Esophagus (tissue), 2 donors: ENCODE results near the gene CTCF. TPM values are rescaled to one million over a fixed set of nuclear protein-coding genes. Genes with fewer than 3 reads are reported as not detected.

Experiments
- H3K27ac ChIP-seq, 2 donors: one replicate each; pipeline ENCODE4 v1.5.1; 2013; ENCODE audit warnings: low read depth in 2 of 2, mild to moderate bottlenecking in 2 of 2, inconsistent platforms in 1 of 2, low read length in 1 of 2, moderate library complexity in 1 of 2
- H3K27me3 ChIP-seq, 2 donors: one replicate each; pipeline ENCODE4 v1.6.1; 2013; ENCODE audit warnings: low read length in 2 of 2, control low read depth in 1 of 2, mild to moderate bottlenecking in 1 of 2; ENCODE audit not compliant: insufficient read depth in 2 of 2, control insufficient read depth in 1 of 2
- H3K36me3 ChIP-seq, 2 donors: one replicate each; pipeline ENCODE4 v1.6.1; 2013; ENCODE audit warnings: low read length in 1 of 2; ENCODE audit not compliant: control insufficient read depth in 2 of 2, insufficient read depth in 2 of 2
- H3K4me1 ChIP-seq, 2 donors: one replicate each; pipeline ENCODE4 v1.6.1; 2013; ENCODE audit warnings: low read length in 1 of 2; ENCODE audit not compliant: control insufficient read depth in 2 of 2, insufficient read depth in 2 of 2
- H3K4me3 ChIP-seq, 2 donors: one replicate each; pipeline ENCODE4 v1.5.1; 2013; ENCODE audit warnings: low read length in 2 of 2, mild to moderate bottlenecking in 2 of 2, low read depth in 1 of 2, moderate library complexity in 1 of 2
- H3K9me3 ChIP-seq, 2 donors: one replicate each; pipeline ENCODE4 v1.6.1; 2013; ENCODE audit warnings: mild to moderate bottlenecking in 2 of 2, low read depth in 1 of 2, low read length in 1 of 2, moderate library complexity in 1 of 2; ENCODE audit not compliant: control insufficient read depth in 2 of 2, insufficient read depth in 1 of 2
- WGBS, 2 donors: extraction: QIAGEN DNeasy Blood & Tissue Kit; methylation state at CpG; one replicate each; pipeline ENCODE4 v1.1.7; 2013; 5-methylcytosine and 5-hydroxymethylcytosine counted together
- polyA plus RNA-seq, 2 donors: library from polyadenylated mRNA; stranded (reverse); fragments of 200-250 nt; gene quantifications; one replicate each; pipeline ENCODE4 v1.2.3, GENCODE V29; 2013
- donor health status: healthy with polysubstance abuse.
- donor health status: Bipolar disorder and iron deficiency.

The CTCF gene
- polyA plus RNA-seq, 2 donors: 16.9 to 21.3 TPM

DNA sequence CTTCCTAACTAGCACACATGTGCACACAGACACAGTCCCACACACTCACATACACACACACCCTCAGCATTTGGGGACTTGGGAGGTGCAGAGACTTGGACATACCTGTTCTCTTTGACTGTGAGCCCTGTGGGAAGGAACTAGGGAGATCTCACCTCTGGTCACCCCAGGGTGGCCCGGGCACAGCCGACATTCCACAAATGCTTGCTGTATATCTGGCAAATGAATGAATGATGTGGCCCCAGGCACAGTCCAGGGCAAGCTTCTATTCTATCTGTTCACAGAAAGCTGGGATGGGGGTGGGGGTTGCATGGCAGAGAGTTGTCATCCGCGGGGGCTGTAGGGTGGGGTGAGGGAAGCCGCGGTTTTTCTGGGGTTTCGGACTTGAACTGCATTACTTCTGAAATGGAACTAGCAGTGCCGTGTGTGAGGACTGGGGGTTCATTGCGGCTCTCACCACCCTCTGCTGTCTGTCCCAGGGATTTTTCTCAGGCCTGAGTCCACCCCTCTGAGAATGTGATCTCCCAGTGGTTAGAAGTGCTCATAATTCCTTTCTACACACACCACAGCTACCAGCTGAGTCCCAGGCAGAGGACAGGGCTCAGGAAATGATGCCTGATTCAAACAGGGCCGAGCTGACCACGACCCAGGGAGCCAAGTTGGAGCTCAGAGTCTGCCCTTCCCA lies 37.0 kb upstream of the CTCF start:
- 67 to 70% methylated on average over 11 of the region's 11 CpGs for WGBS, 2 donors
- Histone ChIP-seq H3K4me3 (no peak overlapping the region), H3K4me1 (peaks cover 0 to 7% of the 10 kb centered on the region in 2 donors), H3K27me3 (no peaks in the 10 kb centered on the region), H3K27ac (no peak overlapping the region), H3K36me3 (no peaks in the 10 kb centered on the region), H3K9me3 (no peaks in the 10 kb centered on the region)

DNA sequence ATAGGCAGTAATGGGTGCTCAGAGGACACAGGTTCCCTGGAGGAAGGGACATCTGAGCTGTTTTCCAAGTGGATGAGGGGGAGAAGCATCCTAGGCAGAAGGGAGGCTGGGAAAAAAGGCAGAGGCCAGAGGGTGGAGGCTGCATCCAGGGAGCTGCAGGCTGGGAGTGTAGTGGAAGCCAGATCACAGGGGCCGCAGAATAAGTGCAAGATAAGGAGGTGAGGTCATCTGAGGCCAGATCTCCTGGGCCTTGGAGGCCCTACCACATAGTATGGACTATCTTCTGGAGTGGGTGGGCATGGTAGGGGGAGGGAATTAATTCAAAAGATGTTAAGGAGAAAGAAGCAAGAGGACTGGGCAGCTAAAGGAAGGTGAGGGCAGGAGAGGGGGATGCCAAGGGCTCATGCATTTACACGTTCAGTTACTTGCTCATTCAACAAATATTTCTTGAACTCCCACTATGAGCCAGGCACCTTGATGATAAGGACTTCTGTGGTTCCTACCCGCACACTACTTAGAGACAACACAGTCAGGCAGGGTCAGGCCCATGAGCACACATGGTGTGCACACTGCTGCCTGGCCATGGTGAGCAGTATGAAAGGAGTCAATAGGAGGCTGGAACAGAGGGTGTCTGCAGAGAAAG lies 36.1 kb upstream of the CTCF start:
- Histone ChIP-seq H3K4me1 (peaks cover 0 to 7% of the 10 kb centered on the region in 2 donors), H3K27ac (no peak overlapping the region), H3K27me3 (no peaks in the 10 kb centered on the region), H3K4me3 (no peak overlapping the region), H3K9me3 (no peaks in the 10 kb centered on the region), H3K36me3 (no peaks in the 10 kb centered on the region)
- WGBS, 2 donors: 77% methylated on average over 3 of the region's 3 CpGs

DNA sequence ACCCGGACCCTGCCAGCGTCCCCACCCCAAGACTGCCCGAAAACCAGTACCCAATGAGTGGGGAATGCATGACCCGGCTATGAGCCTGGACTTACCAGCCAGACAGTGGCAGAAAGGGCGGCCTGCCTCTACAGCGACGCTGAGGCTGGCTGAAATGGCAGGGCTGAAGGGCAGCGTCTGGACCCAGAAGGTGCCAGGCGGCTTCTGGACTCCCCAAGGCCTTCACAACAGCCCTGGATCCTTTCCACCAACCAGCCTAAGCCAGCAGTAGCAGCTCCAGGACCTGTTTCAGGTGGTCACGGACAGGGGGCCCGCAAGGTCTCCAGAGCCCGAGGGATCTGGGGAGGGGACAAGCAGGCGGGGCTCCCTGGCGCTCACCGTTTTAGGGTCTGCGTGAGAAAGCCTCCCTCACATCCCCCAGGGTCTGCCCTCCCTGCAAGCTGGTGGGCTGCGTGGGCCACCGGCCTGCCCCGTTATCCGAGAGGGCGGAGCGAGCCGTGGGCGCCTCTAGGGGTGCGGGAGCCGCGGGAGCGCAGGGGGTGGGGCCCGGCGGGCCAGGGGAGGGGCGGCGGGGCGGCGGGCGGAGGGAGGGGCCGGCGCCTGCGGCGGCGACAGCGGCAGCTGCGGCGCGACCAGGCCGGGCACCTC lies 34.0 kb upstream of the CTCF start, which contains the start of gene RIPOR1:
Gene RIPOR1, plus strand, starts transcription at position 608 of the 648 bp plus-strand sequence. CDS start 9,618 bp downstream, outside the sequence.
- WGBS, 2 donors: 16 to 18% methylated on average over 31 to 45 of the region's 45 CpGs
- Histone ChIP-seq H3K4me1 (peaks cover 0 to 7% of the 10 kb centered on the region in 2 donors), H3K4me3 (peak within 1 kb of the TSS; percentile 43 to 61), H3K9me3 (no peaks in the 10 kb centered on the region), H3K27me3 (no peaks in the 10 kb centered on the region), H3K36me3 (no peaks in the 10 kb centered on the region), H3K27ac (peak within 1 kb of the TSS; percentile 76 to 77)

DNA sequence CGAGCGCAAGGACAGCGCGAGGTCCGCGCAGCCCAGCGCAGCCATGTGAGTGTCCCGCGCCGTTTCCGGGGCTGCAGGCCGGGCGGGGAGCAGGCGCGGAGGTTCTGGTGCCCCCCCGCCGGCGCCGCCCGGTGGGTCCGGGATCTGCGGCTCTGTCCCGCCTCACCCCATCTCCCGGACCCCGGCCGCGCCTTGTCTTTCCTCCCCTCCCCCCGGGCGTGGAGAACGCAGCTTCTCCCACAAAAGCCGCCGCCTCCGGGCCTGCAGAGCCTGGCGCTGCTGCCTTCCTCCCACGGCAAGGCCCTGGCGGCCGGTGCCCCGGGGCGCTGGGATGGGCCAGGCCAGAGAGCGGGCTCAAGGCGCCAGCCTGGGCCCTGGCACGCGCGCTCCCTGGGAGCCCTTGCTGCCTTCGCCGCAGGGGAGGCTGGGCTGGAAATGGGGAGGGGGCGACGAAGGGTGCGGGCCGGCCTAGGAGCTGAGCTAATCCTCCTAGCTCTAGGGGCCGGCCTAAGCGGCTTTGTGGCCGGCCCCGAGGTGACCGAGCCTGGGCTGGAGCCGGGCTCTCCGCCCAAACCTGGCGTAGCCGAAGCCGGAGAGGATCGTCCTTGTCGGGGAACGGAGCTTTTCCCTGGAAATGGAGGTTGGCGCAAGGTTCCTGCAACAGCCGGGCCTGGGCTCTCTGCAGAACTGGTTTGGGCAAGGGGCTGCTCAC lies 33.3 kb upstream of the CTCF start:
- no peaks in the 10 kb centered on the region for H3K9me3 ChIP-seq
- no peaks in the 10 kb centered on the region for H3K27me3 ChIP-seq
- peak overlapping the region; percentile 43 to 61 for H3K4me3 ChIP-seq
- 2 to 3% methylated on average over 55 to 65 of the region's 65 CpGs for WGBS, 2 donors
- peaks cover 0 to 7% of the 10 kb centered on the region in 2 donors for H3K4me1 ChIP-seq
- no peaks in the 10 kb centered on the region for H3K36me3 ChIP-seq
- peak overlapping the region; percentile 76 to 77 for H3K27ac ChIP-seq

DNA sequence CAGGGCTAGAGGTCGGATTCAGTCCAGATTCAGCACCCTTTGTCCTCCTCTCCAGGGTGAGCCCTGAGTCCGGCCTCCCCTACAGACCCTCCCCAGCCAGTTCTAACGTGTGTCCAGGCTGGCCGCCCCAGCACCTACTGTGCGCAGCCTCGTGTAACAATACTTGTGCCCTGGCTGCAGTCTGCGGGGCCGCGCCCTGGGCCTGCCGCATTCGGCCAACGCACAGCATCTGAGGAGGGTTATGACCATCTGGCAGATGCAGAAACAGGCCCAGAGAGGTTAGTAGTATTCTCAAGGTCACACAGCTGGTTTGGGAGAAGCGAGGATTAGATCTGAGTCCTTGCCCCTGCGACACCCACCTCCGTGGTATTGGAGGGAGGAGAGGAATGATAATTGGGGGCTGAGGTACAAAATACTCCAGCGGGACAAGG lies 32.7 kb upstream of the CTCF start:
- WGBS, 2 donors: 8 to 10% methylated on average over 16 of the region's 16 CpGs
- Histone ChIP-seq H3K9me3 (no peaks in the 10 kb centered on the region), H3K27me3 (no peaks in the 10 kb centered on the region)

DNA sequence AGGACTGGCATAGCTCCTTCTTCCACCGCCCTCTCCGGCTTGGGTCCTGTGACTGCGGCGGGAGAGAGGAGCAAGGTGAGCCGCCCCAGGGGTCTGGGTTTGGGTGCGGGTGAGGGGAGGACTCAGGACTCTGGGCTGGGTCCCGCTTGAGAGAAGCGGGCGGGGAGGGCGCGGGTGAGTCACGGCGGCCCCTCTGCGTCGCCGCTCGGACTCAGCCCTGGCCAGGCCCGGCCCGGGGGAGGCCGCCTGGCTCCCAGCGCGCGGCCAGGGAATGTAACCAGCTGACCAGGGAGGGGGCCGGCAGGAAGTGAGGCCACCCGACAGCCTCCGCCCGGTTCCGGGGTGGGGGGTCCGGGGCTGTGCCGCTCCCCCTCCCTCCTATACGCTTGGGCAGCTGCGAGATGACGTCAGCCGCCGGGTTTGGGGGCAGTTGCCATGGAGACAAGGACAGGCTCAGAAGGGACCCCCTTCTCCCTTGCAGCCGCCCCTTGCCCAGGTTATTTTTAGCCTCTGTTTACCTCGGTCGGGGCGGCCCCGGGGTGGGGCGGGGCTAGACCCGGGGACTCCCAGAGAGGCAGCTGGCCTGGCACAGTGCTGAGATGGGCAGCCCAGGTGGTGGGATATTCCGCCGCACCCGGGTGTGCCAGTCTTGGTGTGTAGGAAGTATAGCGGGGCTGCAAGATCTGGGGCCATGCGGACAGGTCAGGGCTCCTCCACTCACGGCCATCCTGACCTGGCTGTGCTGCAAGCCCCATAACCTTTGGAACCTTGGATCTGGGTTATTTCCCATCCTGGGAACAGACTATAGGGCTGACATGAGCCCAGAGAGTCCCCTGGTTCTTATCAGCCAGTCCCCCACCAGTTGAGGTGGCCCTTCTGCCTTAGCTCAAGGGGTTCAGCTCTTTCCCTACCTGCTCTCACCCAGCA lies 32.0 kb upstream of the CTCF start:
- Histone ChIP-seq H3K36me3 (no peaks in the 10 kb centered on the region), H3K27me3 (no peaks in the 10 kb centered on the region), H3K4me3 (peak overlapping the region; percentile 43 to 61), H3K4me1 (peaks cover 0 to 7% of the 10 kb centered on the region in 2 donors), H3K27ac (peak overlapping the region; percentile 76 to 77), H3K9me3 (no peaks in the 10 kb centered on the region)
- 5 to 10% methylated on average over 38 to 48 of the region's 48 CpGs for WGBS, 2 donors

More for the DNA sequence above, 32.7 kb upstream of the CTCF start:
- Histone ChIP-seq H3K4me3 (peak overlapping the region; percentile 43 to 61), H3K36me3 (no peaks in the 10 kb centered on the region), H3K27ac (peak overlapping the region; percentile 76 to 77), H3K4me1 (peaks cover 0 to 7% of the 10 kb centered on the region in 2 donors)

DNA sequence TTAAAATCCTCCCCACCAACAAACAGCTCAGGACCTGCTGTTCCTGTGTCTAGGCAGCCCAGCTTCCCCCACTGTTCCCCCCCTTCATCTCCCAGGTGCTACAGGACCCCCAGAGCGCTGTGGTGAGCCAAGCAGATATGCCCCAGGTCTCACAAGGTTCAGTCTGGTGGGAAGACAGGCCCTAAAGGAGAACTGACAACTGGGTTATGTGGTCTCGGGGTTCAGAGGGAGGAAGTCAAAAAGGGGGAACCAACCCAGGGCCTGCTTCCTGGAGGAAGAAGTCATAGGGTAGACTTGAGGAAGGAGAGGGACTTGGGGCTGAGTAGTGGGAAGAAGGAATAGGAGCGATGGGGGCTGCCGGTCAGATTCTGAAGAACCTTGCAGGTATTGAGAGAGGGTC lies 31.1 kb upstream of the CTCF start:
- Histone ChIP-seq H3K4me3 (no peak overlapping the region), H3K27ac (peak overlapping the region in 1 of 2 donors; percentile 77), H3K36me3 (no peaks in the 10 kb centered on the region), H3K4me1 (peaks cover 0 to 7% of the 10 kb centered on the region in 2 donors), H3K27me3 (no peaks in the 10 kb centered on the region), H3K9me3 (no peaks in the 10 kb centered on the region)
- WGBS, 2 donors: 81 to 87% methylated on average over 4 of the region's 4 CpGs

DNA sequence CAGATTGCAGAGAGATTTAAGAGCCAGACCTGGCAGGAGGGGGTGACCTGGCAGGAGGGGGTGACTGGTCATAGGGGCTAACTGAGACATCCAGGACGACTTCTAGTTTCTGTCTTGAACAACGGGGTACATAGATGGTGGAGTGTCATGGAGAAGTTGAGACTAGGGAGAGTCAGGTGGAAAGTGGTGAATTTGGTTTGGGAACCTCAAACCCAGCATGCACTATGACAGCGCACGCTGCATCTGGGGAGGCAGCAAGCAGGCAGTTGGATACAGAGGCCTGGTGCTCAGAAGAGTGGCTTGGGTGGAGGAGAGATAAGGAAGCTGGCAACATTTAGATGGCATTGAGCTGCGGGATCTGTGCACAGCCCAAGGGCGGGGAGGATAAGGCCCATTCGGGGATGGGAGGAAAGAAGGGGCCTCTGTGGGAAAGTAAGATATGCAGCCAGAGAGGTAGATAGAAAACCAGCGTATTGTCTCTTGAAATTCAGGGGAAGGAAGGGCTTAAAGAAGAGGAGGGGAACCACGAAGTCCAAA lies 29.2 kb upstream of the CTCF start:
- WGBS, 2 donors: 69% methylated on average over 9 of the region's 9 CpGs
- Histone ChIP-seq H3K4me1 (peaks cover 4 to 7% of the 10 kb centered on the region in 2 donors), H3K27me3 (no peaks in the 10 kb centered on the region), H3K36me3 (no peaks in the 10 kb centered on the region), H3K27ac (no peak overlapping the region), H3K4me3 (no peak overlapping the region), H3K9me3 (no peaks in the 10 kb centered on the region)
